ENCODE results near the gene THNSL1. TPM values are rescaled to one million over a fixed set of nuclear protein-coding genes. Genes with fewer than 3 reads are reported as not detected.

Gene THNSL1
- total RNA-seq, 1 experiment from 2014 or later: 4.2 TPM

- H4K91ac ChIP-seq (ENCODE audit: insufficient read length, low read depth, low read length): no peak overlapping the region
- no peak overlapping the region for H3K27ac Mint-ChIP-seq
- TF ChIP-seq CTCF (conservative IDR thresholded peaks at IDR 0.05): no peak
- no peak overlapping the region for H3K23ac ChIP-seq (ENCODE audit: insufficient read length, low read depth, low read length)
- no peaks in the 10 kb centered on the region for H3K4me1 ChIP-seq (ENCODE audit: insufficient read depth, low read length)
- no peaks in the 10 kb centered on the region for H4K20me1 ChIP-seq (ENCODE audit: control insufficient read depth, insufficient read depth, insufficient read length)
- no peak overlapping the region for H3K4me3 Mint-ChIP-seq
- H2BK12ac ChIP-seq (ENCODE audit: insufficient read length, low read depth, low read length): no peak overlapping the region
- no peak for DNase-seq
- no peak overlapping the region for H3K4me2 ChIP-seq (ENCODE audit: insufficient read depth, insufficient read length, low read length)
- no peak overlapping the region for H2AFZ ChIP-seq (ENCODE audit: low read length)
- H3K14ac ChIP-seq (ENCODE audit: insufficient read depth, low read length): no peak overlapping the region
- H3K18ac ChIP-seq (ENCODE audit: insufficient read length, low read depth, low read length): no peak overlapping the region
- H3K27me3 ChIP-seq (ENCODE audit: insufficient read depth, low read length): no peaks in the 10 kb centered on the region
- no peak overlapping the region for H3K27ac ChIP-seq (ENCODE audit: insufficient read length, low read depth, low read length)
- H3K9me3 Mint-ChIP-seq: no peaks in the 10 kb centered on the region
- no peak overlapping the region for H2BK15ac ChIP-seq (ENCODE audit: low read depth, low read length)
- H3K56ac ChIP-seq (ENCODE audit: insufficient read length, low read depth, low read length): no peak overlapping the region
- no peaks in the 10 kb centered on the region for H3K79me1 ChIP-seq (ENCODE audit: insufficient read depth, low read depth, low read length, poor library complexity, severe bottlenecking)
- H2BK20ac ChIP-seq (ENCODE audit: low read depth, low read length, poor library complexity, severe bottlenecking): no peak overlapping the region
- no peak overlapping the region for H3T11ph ChIP-seq (ENCODE audit: low read length)
- no CpG with 5 or more reads among the region's 2 CpGs for WGBS (ENCODE audit: extremely low coverage, insufficient read length, low lambda C conversion rate)
- H3K4ac ChIP-seq (ENCODE audit: low read depth, low read length): no peak overlapping the region
- H3K9ac ChIP-seq (ENCODE audit: extremely low read depth, insufficient read length, low read length): no peak overlapping the region
- no peaks in the 10 kb centered on the region for H3K9me3 ChIP-seq (ENCODE audit: control insufficient read depth, low read depth, low read length)
- no peaks in the 10 kb centered on the region for H3K27me3 Mint-ChIP-seq (ENCODE audit: low read depth)
- H3K36me3 Mint-ChIP-seq (ENCODE audit: insufficient read depth in 1 of 3, low read depth in 3 of 3): no peaks in the 10 kb centered on the region
- H3K4me1 Mint-ChIP-seq: no peaks in the 10 kb centered on the region
- no peak overlapping the region for H2BK5ac ChIP-seq (ENCODE audit: insufficient read length, low read length)
- no peaks in the 10 kb centered on the region for H3K23me2 ChIP-seq (ENCODE audit: insufficient read length, low read depth, low read length, poor library complexity, severe bottlenecking)
- no peak overlapping the region for H2BK120ac ChIP-seq (ENCODE audit: low read depth, low read length, poor library complexity, severe bottlenecking)
- H4K5ac ChIP-seq (ENCODE audit: insufficient read length, low read depth, low read length): no peak overlapping the region
- no peak overlapping the region for H2AK5ac ChIP-seq (ENCODE audit: insufficient read length, low read length)
- no peak overlapping the region for H4K8ac ChIP-seq (replicated peaks; ENCODE audit: insufficient read length, low read depth, low read length)
- no peaks in the 10 kb centered on the region for H3K79me2 ChIP-seq (ENCODE audit: insufficient read depth, low read length)
These were observed 13.1 kb downstream of the THNSL1 start for GRCh38 chr10:25029519-25029918.

Data from H9 (cell line).